H1 (cell line): ENCODE measurements around the gene STIM1. TPM values are rescaled to one million over a fixed set of nuclear protein-coding genes. Genes with fewer than 3 reads are reported as not detected.

Experiments used
- KDM4A ChIP-seq: IDR thresholded peaks from one replicate; pipeline ENCODE4 v1.7.1; 2012; ENCODE audit warnings: low read depth, mild to moderate bottlenecking, moderate library complexity, low read length, inconsistent platforms; ENCODE audit not compliant: severe bottlenecking
- RBBP5 ChIP-seq: IDR thresholded peaks from 2 replicates; pipeline ENCODE4 v1.7.1; 2012; ENCODE audit warnings: low read depth, mild to moderate bottlenecking, inconsistent platforms, low read length, moderate library complexity, borderline replicate concordance
- polyA plus RNA-seq, 7 experiments: library from polyadenylated mRNA; depleted of rRNA in 3 of 7; stranded (reverse) in 5 of 7; unstranded in 2 of 7; fragments of >200 nt in 5 of 7; fragments of 200-250 nt in 2 of 7; gene quantifications; 1 replicate in 5 of 7; 2 replicates in 1 of 7; 4 replicates in 1 of 7; pipeline versions ENCODE4 v1.2.1 to v1.2.3, GENCODE V29; 2011 to 2013; ENCODE audit warnings: missing spikeins in 2 of 7, mixed read lengths in 2 of 7
- total RNA-seq: library from RNA; stranded (reverse); fragmentation: NEBNext Ultra II Directional; extraction: Animal tissue kit (Norgen Biotek cat#: 25700); gene quantifications from 2 replicates; pipeline ENCODE4 v1.2.1, GENCODE V29; 2021
- TF ChIP-seq, protein P1 (sequence below): IDR thresholded peaks from 2 replicates; pipeline ENCODE4 v1.6.1; 2012; ENCODE audit warnings: inconsistent platforms

Gene STIM1
- total and polyA plus RNA-seq, 2 of the 8 experiments (the other 6 are each of a cell fraction or from before 2014, with no cell fraction given) = 11.1 to 12.2 TPM

DNA sequence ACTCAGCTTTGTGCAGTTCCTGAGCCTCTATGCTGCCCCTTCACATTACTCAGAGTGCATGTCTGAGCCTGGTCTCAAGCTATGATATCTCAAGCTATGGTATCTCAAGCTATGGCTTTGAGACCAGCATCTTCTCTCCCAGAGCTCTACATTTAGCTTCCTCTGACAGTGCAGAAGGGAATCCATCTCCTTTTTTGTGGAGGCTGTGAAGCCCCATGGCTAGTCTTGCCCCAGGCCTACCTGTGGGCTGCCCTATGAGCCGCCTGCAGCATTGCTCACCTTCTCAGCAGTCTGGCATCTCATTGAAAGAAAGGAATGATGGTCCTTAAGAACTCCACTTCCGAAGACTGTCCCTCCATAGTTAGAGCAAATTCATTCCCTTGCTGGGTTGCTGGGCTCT, 34.5 kb upstream of the STIM1 start (continued):
- TF ChIP-seq KDM4A (no peak), RBBP5 (no peak)
- TF ChIP-seq, protein P1, sequence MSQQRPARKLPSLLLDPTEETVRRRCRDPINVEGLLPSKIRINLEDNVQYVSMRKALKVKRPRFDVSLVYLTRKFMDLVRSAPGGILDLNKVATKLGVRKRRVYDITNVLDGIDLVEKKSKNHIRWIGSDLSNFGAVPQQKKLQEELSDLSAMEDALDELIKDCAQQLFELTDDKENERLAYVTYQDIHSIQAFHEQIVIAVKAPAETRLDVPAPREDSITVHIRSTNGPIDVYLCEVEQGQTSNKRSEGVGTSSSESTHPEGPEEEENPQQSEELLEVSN = no peak
- TF ChIP-seq, all 59 proteins: peak for 0
